NCI-H460 (cell line): Measurements from ENCODE around the gene INPPL1. TPM values are rescaled to one million over a fixed set of nuclear protein-coding genes. Genes with fewer than 3 reads are reported as not detected.
A peak's percentile ranks its signal among the peaks of the same experiment; 100 is the strongest.

ENCODE experiments used
- DNase-seq: peaks from one replicate; pipeline ENCODE4 v3.0.0-alpha.2; 2016; ENCODE audit warnings: low read depth; ENCODE audit errors: extremely low read depth
- total RNA-seq: library from RNA; depleted of rRNA; stranded (reverse); fragments of >200 nt; shearing (Covaris generic); gene quantifications from 2 replicates; pipeline ENCODE4 v1.2.3, GENCODE V29; 2014

Gene INPPL1
- total RNA-seq, 1 experiment from 2014 or later = 55.6 TPM

DNA sequence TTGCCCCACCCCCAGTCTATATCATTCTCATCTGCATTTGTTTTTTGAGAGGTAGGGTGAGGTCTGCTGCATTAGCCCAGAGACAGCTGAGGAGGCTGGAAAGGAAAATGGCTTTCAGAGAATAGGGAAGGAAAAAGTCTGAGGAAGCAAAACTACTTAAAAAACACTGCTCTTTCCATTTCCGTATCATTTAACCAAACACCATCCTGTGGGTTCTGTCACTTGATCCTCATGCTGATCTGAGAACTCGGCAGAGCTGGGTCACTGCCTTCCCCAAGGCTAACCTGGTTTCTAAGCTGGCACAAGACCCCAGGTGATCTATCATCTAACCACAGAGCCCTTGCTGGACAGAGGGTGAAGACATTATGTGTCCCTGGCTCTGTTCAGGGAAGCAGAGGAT, 6.7 kb upstream of the INPPL1 start:
- no peak for DNase-seq

DNA sequence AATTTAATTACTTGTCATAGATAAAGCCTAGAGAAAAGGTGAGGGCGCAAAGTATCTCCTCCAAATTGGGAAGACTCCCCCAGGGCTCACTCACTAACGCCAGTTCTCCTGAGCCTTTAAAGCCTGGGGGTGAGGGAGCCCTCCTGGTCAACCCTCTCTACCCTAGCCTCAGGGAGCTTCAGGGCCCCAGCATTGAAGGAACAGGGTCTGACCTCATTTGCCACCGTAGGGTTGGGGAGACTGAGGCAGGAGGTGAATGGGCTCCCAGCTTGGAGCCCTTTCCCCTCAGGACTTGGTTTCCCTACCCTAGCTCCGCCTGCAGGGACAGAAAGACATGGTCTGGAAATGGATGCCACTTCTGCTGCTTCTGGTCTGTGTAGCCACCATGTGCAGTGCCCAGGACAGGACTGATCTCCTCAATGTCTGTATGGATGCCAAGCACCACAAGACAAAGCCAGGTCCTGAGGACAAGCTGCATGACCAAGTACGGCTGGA, 6.3 kb upstream of the INPPL1 start:
- no peak for DNase-seq

DNA sequence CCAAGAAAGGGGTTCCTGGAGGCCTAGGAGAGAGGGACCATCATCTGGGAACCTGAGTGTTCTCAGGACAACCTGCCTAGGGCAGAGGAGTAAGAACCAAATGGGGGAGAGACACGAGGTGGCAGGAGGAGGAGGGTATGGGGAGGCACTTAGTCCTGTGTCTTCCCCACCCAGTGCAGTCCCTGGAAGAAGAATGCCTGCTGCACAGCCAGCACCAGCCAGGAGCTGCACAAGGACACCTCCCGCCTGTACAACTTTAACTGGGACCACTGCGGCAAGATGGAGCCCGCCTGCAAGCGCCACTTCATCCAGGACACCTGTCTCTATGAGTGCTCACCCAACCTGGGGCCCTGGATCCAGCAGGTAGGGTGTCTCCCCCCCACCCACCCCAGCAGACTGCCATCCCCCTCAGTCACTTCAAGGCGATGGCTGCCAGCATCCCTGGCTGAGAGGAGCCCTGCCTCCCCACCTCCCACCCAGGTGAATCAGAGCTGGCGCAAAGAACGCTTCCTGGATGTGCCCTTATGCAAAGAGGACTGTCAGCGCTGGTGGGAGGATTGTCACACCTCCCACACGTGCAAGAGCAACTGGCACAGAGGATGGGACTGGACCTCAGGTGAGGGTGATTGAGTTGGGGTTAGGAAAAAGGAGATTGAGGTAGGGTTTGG, 3.7 kb upstream of the INPPL1 start:
- no peak for DNase-seq

DNA sequence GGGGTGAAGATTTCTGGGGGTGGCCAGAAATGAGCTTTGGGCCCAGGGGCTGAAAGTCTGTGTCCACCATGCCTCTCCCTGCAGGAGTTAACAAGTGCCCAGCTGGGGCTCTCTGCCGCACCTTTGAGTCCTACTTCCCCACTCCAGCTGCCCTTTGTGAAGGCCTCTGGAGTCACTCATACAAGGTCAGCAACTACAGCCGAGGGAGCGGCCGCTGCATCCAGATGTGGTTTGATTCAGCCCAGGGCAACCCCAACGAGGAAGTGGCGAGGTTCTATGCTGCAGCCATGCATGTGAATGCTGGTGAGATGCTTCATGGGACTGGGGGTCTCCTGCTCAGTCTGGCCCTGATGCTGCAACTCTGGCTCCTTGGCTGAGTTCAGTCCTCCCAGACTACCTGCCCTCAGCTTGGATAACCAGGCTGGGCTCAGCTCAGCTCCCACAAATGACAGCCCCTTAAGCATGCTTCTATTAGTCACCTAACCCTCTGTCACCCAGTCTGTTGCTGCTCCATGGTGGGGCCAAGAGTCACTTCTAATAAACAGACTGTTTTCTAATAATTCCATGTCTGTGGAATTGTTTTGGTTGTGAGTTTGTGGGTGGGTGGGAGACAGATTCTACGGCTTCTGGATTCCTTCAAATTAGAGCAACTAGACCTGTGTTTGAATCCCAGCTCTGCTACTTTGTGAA, 3.0 kb upstream of the INPPL1 start:
- DNase-seq = no peak

DNA sequence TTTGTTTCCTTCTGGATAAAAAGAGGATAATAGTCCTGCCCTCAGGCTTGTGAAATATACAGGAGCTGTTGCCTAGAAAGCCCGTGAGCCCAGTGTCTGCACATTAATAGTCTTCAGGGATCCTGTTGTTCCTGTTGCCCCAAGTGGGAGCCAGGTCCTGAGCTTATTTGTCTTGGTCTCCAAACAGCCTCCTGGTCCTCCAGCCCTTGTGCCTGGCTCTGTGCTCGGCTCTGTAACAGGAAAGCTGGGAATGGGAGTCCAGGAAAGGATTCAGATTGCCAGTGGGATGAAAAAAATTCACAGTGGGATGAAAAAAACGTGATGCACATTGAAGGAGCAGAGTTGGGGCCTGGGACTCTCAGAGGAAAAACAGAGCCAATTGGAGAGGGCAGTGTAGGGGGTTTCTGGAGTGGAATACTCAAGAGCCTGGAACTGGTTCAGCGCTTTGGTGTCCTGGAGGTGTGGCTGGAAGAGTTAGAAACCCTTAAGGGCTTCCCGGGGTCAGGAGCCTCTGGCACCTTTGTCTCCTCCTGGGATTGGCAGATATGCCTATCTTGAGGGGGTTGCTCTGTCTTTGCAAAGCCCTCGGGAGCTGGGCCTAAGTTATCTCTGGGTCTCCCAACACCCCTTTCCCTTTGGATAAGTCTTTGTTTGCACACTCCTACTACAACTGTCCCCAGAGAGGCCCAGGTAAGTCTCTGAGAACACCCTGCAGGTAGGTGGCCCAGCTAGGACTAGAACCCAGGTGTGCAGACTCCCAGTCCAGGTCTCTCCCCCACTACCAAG, 2.3 kb upstream of the INPPL1 start:
- no peak for DNase-seq

DNA sequence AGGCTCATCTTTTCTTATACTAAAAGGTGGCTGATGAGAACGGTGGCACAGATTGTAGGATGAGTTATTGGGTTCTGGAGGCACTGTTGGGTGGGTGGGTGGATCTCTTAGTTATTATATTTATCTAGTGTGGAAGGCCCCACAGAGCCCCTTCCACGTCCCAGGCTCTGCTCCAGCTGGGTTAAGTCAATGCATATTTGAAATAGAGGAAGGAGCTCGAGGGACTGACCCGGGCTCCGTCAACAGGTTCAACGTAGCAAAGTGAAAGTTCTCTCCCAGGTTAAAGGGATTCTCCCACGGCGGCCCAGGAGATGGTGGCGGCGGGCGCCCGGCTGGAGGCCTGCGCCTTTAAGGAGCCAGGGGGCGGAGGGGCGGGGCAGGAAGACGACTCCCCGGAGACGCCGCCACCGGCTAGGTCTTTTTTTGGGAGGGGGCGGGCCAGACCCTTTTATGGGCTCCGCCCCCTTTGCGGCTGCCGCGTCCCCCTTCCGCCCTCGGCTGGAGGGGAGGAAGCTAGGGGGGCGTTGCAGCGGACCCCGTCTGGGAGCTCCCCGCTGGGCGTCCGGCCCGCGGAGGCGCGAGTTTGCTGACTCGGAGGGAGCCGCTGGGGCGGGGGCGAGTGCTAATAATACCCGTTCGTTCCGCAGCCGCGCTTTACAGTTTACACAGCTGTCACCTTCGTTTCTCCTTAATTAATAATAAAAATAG, 1.5 kb upstream of the INPPL1 start:
- peak; percentile 70 for DNase-seq

DNA sequence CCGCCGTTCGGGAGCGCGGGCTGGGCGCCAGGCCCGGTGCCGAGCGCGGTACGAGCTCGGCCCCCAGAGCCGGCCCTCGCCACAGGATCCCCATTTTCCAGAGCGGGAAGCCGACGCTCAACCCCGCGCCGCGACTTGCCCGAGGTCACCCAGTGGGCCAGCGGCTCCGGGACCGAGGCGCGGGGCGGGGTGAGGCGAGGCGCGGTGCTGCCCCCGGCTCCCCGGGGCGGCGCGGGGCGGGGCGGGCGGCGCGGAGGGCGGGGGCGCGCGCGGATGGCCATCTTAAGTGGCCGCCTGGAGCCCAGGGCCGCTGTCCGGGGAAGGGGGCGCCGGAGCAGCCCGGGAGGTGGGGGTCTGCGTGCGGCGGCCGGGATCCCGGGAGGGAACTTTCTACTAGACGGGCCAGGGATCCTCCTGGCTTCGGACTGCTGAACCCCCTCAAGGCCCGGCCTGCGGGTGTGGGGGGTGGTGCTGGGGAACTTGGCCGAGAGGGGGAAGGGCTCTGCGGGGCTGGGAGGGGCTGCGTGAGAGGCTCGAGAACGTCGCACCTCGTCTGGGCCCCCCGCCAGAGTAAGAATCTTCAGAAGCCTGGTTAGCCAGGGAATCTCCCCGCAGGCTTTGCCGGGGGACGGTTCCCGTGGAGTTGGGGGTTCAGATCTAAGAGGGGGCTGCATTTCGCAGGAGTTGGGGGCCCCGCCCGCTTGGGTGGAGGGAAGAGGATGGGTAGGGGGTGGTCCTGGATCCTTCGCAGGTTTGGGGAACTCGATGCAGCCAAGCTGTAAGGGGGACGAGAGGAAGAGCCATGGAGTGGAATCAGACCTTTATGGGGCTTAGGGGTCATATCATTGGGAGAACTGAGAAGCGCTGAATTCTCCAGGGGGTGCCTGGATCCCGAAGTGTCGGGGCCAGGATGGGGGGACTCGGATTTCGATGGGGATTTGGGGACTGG, 678 bp upstream of the INPPL1 start:
- DNase-seq = peak; percentile 38

DNA sequence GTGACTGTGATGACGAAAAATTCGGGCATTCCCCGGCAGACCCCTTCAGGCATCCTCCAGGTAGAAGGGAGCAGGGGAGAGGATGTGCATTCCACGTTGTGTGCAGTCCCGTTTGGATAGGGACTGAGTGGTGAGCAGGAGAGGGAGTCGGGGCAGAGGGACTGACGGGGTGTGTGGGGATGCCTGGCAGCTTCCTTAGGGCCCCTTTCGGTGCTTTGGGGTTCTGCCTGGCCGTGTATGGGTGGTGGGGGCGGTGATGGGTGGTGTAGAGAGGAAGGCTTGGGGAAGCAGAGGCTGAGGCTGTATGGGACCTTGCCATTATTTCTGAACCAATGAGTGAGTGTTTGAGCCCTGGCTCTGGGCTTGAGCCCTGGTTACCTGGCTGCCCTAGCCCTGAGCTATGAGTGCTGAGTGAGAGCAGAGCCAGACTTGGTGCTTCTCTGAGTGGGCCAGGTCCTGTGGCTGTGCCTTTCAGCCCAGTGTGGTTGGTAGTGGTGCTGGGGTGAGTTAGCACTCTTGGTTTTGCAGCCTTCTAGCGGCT, 914 bp downstream of the INPPL1 start:
- DNase-seq = no peak

DNA sequence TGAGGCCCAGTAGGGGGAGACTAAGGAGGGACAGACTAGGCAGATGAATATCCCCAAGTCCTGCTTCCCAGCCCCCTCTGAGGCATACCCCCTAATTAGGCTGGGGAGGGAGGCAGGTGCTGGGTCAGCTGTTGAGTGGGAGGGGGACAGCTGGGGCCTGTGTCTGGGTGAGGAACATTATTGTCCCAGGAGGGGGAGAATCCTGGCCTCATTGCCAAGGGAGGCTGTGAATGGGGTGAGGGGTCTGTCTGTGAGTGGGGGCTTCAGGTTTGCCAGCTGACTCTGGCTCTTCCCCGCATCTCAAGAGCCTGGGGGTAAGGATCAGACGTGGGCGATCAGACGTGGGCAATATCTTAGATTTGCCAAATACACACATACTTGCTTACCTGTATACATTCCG, 2.1 kb downstream of the INPPL1 start:
- no peak for DNase-seq

DNA sequence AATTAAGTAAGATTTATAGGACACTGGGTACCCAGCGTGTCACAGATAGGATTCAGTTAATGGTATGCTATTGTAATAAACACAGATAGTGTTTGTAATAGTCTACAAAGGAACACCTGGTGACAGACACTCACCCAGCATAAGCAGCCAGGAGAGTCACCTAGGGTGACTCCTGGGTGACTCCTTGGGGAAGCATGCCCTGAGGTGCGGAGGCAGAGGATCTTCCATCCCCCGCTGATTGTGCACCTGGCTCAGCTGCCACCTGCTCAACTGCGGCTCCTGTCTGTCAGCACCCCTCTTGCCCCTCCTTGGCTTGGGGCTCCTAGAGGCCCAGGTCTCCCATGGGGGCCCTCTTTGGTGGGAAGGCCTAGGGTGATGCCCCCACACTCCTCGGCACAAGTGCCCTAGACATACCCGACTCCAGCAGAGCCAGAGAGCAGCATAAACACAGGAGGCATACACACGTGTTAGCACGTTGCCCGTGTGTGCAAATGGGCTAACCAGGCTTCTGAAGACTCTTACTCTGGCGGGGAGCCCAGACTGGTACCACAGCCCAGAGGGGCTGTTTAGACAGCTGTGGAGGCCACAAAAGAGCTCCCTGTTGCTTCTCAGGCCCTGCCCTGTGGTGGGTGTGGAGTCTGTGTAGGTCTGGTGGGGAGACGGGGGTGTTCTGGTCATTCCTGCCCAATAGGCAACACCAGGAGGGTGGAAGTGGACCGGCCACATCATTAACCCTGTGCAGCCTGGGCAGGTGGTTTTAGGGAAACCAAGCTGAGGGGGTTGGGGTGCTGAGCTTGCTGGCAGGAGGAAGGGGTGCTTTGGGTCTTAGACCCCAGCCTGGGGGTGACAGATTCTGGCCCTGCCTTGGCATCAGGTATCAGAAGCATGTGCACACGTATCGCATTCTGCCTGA, 3.0 kb downstream of the INPPL1 start:
- no peak for DNase-seq

DNA sequence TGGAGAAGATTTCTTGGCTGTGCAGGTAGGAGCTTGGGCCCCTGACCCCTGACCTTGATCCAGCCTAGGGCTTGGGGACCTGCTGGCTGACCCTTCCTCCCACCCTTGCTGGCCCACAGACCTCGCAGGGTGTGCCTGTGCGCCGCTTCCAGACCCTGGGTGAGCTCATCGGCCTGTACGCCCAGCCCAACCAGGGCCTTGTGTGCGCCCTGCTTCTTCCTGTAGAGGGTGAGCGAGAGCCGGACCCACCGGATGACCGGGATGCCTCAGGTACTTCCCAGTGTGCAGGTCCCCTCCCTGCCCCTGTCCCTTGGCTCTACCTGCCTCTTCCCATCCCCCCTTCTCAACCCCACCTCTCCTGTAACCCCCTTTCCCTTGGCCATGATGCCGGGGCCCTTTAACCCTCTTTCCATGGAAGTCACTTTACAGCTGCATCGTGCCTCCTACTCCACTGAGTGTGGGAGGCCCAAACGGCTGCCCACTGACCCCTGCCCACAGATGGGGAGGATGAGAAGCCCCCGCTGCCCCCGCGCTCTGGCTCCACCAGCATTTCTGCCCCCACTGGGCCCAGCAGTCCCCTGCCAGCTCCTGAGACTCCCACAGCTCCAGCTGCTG, 3.8 kb downstream of the INPPL1 start:
- DNase-seq = no peak

DNA sequence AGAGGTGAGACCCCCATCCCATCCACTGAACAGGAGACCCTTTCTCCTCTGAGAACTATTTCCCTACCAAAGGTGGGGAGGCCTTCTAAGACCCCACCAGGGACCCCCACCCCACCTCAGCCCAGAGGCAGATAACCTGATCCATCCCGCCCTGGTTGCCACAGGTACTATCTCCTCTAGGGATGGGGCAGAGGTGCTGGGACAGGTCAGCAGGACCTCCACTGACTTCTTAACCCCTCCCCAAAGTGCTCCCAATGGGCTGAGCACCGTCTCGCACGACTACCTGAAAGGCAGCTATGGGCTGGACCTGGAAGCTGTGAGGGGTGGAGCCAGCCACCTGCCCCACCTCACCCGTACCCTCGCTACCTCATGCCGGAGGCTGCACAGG, 4.3 kb downstream of the INPPL1 start:
- no peak for DNase-seq

DNA sequence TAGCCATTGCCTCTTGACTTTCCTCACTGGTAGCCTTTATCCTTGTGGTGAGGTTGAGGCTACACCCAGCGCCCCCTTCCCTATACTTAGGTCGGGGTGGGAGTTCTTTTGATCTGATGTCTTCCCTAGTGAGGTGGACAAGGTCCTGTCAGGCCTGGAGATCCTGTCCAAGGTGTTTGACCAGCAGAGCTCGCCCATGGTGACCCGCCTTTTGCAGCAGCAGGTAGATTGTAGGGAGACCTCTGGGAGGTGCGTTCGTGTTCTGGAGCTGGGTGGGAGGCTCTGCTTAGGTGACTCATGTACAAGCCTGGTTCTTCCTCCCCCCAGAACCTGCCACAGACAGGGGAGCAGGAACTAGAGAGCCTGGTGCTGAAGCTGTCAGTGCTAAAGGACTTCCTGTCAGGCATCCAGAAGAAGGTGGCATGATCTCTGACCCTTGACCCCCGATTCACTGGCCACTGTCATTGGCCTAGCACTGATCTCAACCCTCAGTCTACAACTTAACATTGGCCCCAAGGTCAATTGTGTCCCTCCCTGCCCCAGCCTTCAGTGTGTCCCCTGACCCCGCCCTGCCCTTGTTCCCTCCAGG, 4.9 kb downstream of the INPPL1 start:
- DNase-seq = no peak

DNA sequence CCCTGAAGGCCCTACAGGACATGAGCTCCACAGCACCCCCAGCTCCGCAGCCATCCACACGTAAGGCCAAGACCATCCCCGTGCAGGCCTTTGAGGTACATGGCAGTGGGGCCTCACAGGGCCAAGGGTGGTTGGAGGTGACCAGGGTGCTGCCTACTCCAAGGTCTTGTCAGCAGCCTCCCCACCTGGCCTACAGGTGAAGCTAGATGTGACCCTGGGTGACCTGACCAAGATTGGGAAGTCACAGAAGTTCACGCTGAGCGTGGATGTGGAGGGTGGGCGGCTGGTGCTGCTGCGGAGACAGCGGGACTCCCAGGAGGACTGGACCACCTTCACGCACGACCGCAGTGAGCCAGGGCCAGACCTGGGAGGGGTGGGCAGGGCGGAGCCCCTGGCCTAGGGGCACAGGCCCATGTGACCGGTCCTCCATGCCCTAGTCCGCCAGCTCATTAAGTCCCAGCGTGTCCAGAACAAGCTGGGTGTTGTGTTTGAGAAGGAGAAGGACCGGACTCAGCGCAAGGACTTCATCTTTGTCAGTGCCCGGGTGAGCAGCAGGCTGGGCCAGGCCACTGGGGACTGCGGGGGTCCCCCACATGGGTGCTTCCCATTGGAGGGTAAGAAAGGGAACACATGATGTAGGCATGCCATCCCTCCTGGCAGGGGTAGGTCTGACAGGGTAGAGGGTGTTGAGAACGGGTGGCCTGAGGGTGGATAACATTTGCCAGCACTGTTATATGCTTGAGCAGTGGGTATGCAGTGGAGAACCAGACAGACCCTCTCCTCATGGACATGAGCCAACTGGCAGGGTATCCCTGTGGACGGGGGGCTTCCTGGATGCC, 5.6 kb downstream of the INPPL1 start:
- DNase-seq = no peak

DNA sequence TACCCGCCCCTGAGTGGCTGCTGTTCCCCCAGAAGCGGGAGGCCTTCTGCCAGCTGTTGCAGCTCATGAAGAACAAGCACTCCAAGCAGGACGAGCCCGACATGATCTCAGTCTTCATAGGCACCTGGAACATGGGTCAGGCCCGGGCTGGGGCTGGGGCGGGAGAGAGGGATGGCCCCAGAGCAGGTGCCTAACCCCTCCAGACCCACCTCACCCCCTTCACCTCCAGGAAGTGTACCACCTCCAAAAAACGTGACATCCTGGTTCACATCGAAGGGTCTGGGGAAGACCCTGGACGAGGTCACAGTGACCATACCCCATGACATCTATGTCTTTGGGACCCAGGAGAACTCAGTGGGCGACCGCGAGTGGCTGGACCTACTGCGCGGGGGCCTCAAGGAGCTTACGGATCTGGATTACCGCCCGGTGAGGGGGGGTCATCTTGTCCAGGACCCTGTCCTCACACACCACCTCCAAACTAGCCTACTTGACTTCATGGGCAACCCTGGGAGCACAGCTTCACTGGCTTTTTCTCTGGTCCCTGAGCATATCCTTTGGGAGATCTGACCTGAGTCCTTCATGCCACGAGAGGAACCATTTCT, 6.3 kb downstream of the INPPL1 start:
- DNase-seq = no peak
